Subcutaneous adipose tissue (tissue), 4 donors: ENCODE measurements around the gene PLEKHA5. TPM values are rescaled to one million over a fixed set of nuclear protein-coding genes. Genes with fewer than 3 reads are reported as not detected.

Experiments used
- total RNA-seq, 4 donors: library from RNA; depleted of rRNA; stranded (reverse); fragments of >200 nt; gene quantifications; one replicate each; pipeline ENCODE4 v1.1.0, GENCODE V29; 2016
- TF ChIP-seq, protein P1 (sequence below): fragments of 450-650 bp; IDR thresholded peaks from one replicate; pipeline ENCODE4 v1.5.1; 2016; ENCODE audit warnings: low read depth, mild to moderate bottlenecking, control low read depth, antibody characterized with exemption, moderate library complexity

The PLEKHA5 gene
- total RNA-seq, 4 donors from 2014 or later: 22.3 to 26.3 (median 24.1) TPM

DNA sequence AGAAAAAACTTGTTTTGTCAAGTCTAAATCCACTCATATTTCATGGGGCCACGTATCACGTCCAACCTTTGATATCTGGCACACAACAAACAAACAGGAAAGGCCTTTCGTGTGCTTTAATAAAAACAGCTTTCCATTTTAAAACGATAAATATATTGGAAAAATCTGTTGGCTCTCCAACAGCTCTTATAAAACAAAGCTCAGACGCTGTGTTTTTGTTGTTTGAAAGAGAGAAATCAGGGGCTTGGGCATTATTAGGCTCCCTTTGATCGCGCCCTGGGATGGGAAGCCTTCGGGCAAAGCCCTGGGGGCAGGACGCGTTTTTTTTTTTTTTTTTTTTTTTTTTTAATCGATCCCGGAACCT lies 429 bp upstream of the PLEKHA5 start:
- TF ChIP-seq, protein P1, sequence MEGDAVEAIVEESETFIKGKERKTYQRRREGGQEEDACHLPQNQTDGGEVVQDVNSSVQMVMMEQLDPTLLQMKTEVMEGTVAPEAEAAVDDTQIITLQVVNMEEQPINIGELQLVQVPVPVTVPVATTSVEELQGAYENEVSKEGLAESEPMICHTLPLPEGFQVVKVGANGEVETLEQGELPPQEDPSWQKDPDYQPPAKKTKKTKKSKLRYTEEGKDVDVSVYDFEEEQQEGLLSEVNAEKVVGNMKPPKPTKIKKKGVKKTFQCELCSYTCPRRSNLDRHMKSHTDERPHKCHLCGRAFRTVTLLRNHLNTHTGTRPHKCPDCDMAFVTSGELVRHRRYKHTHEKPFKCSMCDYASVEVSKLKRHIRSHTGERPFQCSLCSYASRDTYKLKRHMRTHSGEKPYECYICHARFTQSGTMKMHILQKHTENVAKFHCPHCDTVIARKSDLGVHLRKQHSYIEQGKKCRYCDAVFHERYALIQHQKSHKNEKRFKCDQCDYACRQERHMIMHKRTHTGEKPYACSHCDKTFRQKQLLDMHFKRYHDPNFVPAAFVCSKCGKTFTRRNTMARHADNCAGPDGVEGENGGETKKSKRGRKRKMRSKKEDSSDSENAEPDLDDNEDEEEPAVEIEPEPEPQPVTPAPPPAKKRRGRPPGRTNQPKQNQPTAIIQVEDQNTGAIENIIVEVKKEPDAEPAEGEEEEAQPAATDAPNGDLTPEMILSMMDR: no peak

DNA sequence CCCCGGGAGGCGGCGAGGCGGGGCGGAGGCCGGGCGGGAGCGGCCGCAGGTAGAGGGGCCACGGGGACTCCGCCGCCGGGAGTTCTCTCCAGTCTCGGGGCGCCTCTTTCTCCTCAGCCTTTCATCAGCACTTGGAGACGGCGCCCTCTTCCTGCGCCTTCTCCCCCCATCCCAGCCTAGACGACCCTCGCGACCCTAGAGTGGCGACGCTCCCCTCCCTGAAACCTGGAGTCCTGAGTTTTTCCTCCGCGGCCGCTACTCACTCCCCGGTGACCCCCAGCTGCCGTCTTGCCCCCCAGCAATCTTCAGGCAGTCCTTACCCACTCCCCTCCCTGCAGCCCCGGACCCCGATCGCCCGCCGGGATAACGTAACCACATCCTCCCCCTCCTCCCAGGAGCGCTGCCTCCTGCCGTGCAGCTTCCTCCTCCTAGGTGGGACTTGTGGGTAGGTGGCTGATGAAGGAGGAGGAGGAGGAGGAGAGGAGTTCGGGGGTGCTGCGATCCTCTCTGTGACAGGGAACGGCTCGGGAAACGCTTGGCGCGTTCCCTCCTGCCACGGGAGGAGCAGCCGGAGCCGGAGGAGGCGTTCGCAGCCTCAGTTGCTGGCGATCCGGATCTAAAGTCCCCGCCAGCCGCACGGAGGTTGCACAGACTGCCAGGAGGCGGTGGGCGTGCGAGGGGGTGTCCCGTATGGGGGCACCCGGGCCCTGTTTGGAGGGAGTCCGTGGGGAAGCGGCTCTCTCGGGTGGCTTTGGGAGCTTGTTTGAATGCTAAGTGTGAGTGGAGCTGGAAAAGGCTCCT lies 891 bp downstream of the PLEKHA5 start:
- TF ChIP-seq, protein P1: no peak

- TF ChIP-seq, protein P1: no peak
Observed at GRCh38 chr12:19131025-19131444, 1.5 kb downstream of the PLEKHA5 start.

GRCh38 chr12:19138551-19138950 lies 9.0 kb downstream of the PLEKHA5 start:
- TF ChIP-seq, protein P1: no peak

- TF ChIP-seq, protein P1: no peak
Observed at GRCh38 chr12:19138956-19139355, 9.4 kb downstream of the PLEKHA5 start.

DNA sequence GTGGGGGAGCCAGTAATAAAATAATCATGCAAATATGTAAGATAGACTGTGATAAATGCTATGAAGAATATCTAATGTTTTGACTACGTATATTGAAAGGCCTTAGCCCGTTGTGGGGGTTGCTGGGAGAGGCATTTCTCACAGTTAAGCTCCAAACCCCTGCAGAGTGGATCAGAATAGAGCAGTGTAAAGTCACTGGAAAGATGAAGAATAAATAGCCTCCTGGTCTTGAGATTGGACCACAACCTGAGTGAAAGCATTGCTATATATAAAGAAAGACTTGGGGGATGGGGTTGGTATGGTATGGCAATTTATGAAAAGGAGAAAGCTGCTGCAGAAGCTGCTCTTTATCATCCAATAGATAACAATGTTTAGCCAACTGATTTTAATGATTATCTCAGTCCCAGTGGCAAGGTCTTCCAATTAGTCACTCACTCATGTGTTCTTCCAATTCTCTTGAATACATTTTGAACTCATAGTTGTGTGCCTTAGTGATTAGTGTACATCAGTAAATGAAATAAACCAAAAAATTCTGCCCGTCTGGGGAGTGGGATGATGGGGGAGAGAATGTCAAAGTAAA lies 10.2 kb downstream of the PLEKHA5 start:
- TF ChIP-seq, protein P1: no peak

DNA sequence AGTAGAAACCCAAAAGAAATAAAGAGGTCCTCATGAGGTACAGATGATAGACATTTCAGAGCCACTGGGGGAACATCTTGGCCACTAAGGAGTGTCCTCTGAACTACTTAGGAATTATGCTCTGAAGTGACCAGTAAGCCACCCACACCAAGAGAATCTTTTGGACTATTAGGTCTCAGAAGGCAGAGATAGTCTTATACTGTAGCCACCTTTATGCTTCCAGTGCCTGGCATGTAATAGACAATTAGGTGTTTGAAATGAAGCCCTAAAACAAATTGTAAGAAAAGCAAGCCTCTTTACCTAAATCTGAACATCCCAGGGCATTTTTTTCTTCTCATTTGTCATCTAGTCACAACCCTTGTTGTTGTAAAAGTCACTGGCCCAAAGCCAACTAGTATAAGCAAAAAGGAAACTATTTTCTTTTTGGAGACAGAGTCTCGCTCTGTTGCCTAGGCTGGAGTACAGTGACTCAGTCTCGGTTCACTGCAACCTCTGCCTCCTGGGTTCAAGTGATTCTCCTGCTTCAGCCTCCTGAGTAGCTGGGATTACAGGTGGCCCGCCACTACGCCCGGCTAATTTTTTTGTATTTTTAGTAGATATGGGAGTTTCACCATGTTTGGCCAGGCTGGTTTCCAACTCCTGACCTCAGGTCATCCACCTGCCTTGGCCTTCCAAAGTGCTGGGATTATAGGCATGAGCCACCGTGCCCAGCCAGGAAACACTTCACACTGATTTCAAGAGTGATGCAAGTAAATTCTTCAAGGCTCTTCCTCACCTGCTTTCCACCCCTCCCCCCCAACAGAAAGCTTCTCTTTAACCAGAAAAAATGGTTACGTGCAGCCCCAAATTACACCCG lies 11.1 kb downstream of the PLEKHA5 start:
- TF ChIP-seq, protein P1: no peak
